ENCODE data around the gene CASQ1.

Gene CASQ1

GRCh38 chr1:160168609-160169369 lies 21.6 kb upstream of the CASQ1 start:
- DNase-seq (ENCODE audit: low read depth in 2 of 3, low spot score in 2 of 3) = no peak

GRCh38 chr1:160169553-160170399 lies 20.6 kb upstream of the CASQ1 start:
- peak in 1 of 3 experiments; percentile 19 for DNase-seq (ENCODE audit: low read depth in 2 of 3, low spot score in 2 of 3)

GRCh38 chr1:160171354-160171753 lies 19.0 kb upstream of the CASQ1 start:
- no peak for DNase-seq (ENCODE audit: low read depth in 2 of 3, low spot score in 2 of 3)

- DNase-seq (ENCODE audit: low read depth in 2 of 3, low spot score in 2 of 3) = no peak
These were observed 18.4 kb upstream of the CASQ1 start for GRCh38 chr1:160171980-160172379.

GRCh38 chr1:160177231-160177630 lies 13.1 kb upstream of the CASQ1 start:
- no peak for DNase-seq (ENCODE audit: low read depth in 2 of 3, low spot score in 2 of 3)

GRCh38 chr1:160177667-160178066 lies 12.7 kb upstream of the CASQ1 start:
- no peak for DNase-seq (ENCODE audit: low read depth in 2 of 3, low spot score in 2 of 3)

GRCh38 chr1:160178731-160179130 lies 11.6 kb upstream of the CASQ1 start:
- DNase-seq (ENCODE audit: low read depth in 2 of 3, low spot score in 2 of 3) = no peak

GRCh38 chr1:160179336-160179735 lies 11.0 kb upstream of the CASQ1 start:
- no peak for DNase-seq (ENCODE audit: low read depth in 2 of 3, low spot score in 2 of 3)

- DNase-seq (ENCODE audit: low read depth in 2 of 3, low spot score in 2 of 3) = no peak
These were observed 4.1 kb upstream of the CASQ1 start for GRCh38 chr1:160186246-160186645.

- DNase-seq (ENCODE audit: low read depth in 2 of 3, low spot score in 2 of 3) = no peak
These were observed 3.6 kb upstream of the CASQ1 start for GRCh38 chr1:160186729-160187128.

- DNase-seq (ENCODE audit: low read depth in 2 of 3, low spot score in 2 of 3) = no peak
These were observed 3.0 kb upstream of the CASQ1 start for GRCh38 chr1:160187407-160187806.

- no peak for DNase-seq (ENCODE audit: low read depth in 2 of 3, low spot score in 2 of 3)
These were observed 2.0 kb upstream of the CASQ1 start for GRCh38 chr1:160188341-160188740.

- DNase-seq (ENCODE audit: low read depth in 2 of 3, low spot score in 2 of 3) = no peak
These were observed 1.4 kb downstream of the CASQ1 start for GRCh38 chr1:160191756-160192155.

GRCh38 chr1:160192234-160192633 lies 1.9 kb downstream of the CASQ1 start:
- DNase-seq (ENCODE audit: low read depth in 2 of 3, low spot score in 2 of 3) = no peak

- DNase-seq (ENCODE audit: low read depth in 2 of 3, low spot score in 2 of 3) = peak; percentile 53 to 90 (median 86)
These were observed 2.9 kb downstream of the CASQ1 start for GRCh38 chr1:160193091-160193819.

- DNase-seq (ENCODE audit: low read depth in 2 of 3, low spot score in 2 of 3) = no peak
These were observed 3.7 kb downstream of the CASQ1 start for GRCh38 chr1:160193832-160194736.

GRCh38 chr1:160194737-160195059 lies 4.3 kb downstream of the CASQ1 start:
- DNase-seq (ENCODE audit: low read depth in 2 of 3, low spot score in 2 of 3) = no peak

- no peak for DNase-seq (ENCODE audit: low read depth in 2 of 3, low spot score in 2 of 3)
These were observed 5.8 kb downstream of the CASQ1 start for GRCh38 chr1:160196143-160196542.

- DNase-seq (ENCODE audit: low read depth in 2 of 3, low spot score in 2 of 3) = no peak
These were observed 6.9 kb downstream of the CASQ1 start for GRCh38 chr1:160197231-160197630.

- DNase-seq (ENCODE audit: low read depth in 2 of 3, low spot score in 2 of 3) = no peak
These were observed 10.4 kb downstream of the CASQ1 start for GRCh38 chr1:160200786-160201185.

Measured in activated CD8-positive, alpha-beta memory T cell treated with anti-CD3 and anti-CD28 coated beads for 48 hours (primary cell).